ENCODE data around the gene GPRC5B.

The GPRC5B gene

GRCh38 chr16:19890901-19891300 lies 6.3 kb upstream of the GPRC5B start:
- H3K9ac ChIP-seq (ENCODE audit: low read length) = no peak overlapping the region
- H3K4me1 ChIP-seq (ENCODE audit: control insufficient read depth, insufficient read depth, low read length) = peaks cover 8% of the 10 kb centered on the region
- no peaks in the 10 kb centered on the region for H3K9me3 ChIP-seq (ENCODE audit: control insufficient read depth, low read length)
- no peaks in the 10 kb centered on the region for H3K36me3 ChIP-seq (ENCODE audit: control insufficient read depth, insufficient read depth, low read length)
- H3K27me3 ChIP-seq (ENCODE audit: control insufficient read depth, insufficient read depth, low read length) = peaks cover 4% of the 10 kb centered on the region
- H3K4me3 ChIP-seq (ENCODE audit: low read length) = no peak overlapping the region

- Histone ChIP-seq H3K4me3 (ENCODE audit: low read length) (no peak overlapping the region), H3K9ac (ENCODE audit: low read length) (no peak overlapping the region), H3K27me3 (ENCODE audit: control insufficient read depth, insufficient read depth, low read length) (peaks cover 12% of the 10 kb centered on the region), H3K36me3 (ENCODE audit: control insufficient read depth, insufficient read depth, low read length) (no peaks in the 10 kb centered on the region), H3K9me3 (ENCODE audit: control insufficient read depth, low read length) (no peaks in the 10 kb centered on the region), H3K4me1 (ENCODE audit: control insufficient read depth, insufficient read depth, low read length) (peaks cover 17% of the 10 kb centered on the region)
Observed at GRCh38 chr16:19888834-19889233, 4.2 kb upstream of the GPRC5B start.

GRCh38 chr16:19886073-19886941 lies 1.7 kb upstream of the GPRC5B start:
- peaks cover 17% of the 10 kb centered on the region for H3K4me1 ChIP-seq (ENCODE audit: control insufficient read depth, insufficient read depth, low read length)
- no peaks in the 10 kb centered on the region for H3K9me3 ChIP-seq (ENCODE audit: control insufficient read depth, low read length)
- H3K36me3 ChIP-seq (ENCODE audit: control insufficient read depth, insufficient read depth, low read length) = no peaks in the 10 kb centered on the region
- H3K4me3 ChIP-seq (ENCODE audit: low read length) = no peak overlapping the region
- no peak overlapping the region for H3K9ac ChIP-seq (ENCODE audit: low read length)
- H3K27me3 ChIP-seq (ENCODE audit: control insufficient read depth, insufficient read depth, low read length) = peaks cover 13% of the 10 kb centered on the region

GRCh38 chr16:19885451-19886072 lies 914 bp upstream of the GPRC5B start:
- H3K4me1 ChIP-seq (ENCODE audit: control insufficient read depth, insufficient read depth, low read length) = peaks cover 17% of the 10 kb centered on the region
- H3K4me3 ChIP-seq (ENCODE audit: low read length) = peak overlapping the region; percentile 69
- peak overlapping the region; percentile 56 for H3K9ac ChIP-seq (ENCODE audit: low read length)
- H3K9me3 ChIP-seq (ENCODE audit: control insufficient read depth, low read length) = no peaks in the 10 kb centered on the region
- H3K36me3 ChIP-seq (ENCODE audit: control insufficient read depth, insufficient read depth, low read length) = no peaks in the 10 kb centered on the region
- peaks cover 13% of the 10 kb centered on the region for H3K27me3 ChIP-seq (ENCODE audit: control insufficient read depth, insufficient read depth, low read length)

GRCh38 chr16:19883966-19884485 lies 622 bp downstream of the GPRC5B start:
- Histone ChIP-seq H3K4me1 (ENCODE audit: control insufficient read depth, insufficient read depth, low read length) (peaks cover 24% of the 10 kb centered on the region), H3K9me3 (ENCODE audit: control insufficient read depth, low read length) (no peaks in the 10 kb centered on the region), H3K36me3 (ENCODE audit: control insufficient read depth, insufficient read depth, low read length) (no peaks in the 10 kb centered on the region), H3K27me3 (ENCODE audit: control insufficient read depth, insufficient read depth, low read length) (peaks cover 13% of the 10 kb centered on the region), H3K9ac (ENCODE audit: low read length) (peak overlapping the region; percentile 89), H3K4me3 (ENCODE audit: low read length) (peak overlapping the region; percentile 87)

GRCh38 chr16:19883296-19883965 lies 1.2 kb downstream of the GPRC5B start:
- peaks cover 13% of the 10 kb centered on the region for H3K27me3 ChIP-seq (ENCODE audit: control insufficient read depth, insufficient read depth, low read length)
- H3K4me1 ChIP-seq (ENCODE audit: control insufficient read depth, insufficient read depth, low read length) = peaks cover 28% of the 10 kb centered on the region
- no peaks in the 10 kb centered on the region for H3K9me3 ChIP-seq (ENCODE audit: control insufficient read depth, low read length)
- H3K9ac ChIP-seq (ENCODE audit: low read length) = peak overlapping the region; percentile 89
- H3K36me3 ChIP-seq (ENCODE audit: control insufficient read depth, insufficient read depth, low read length) = peaks cover 3% of the 10 kb centered on the region
- peak overlapping the region; percentile 87 for H3K4me3 ChIP-seq (ENCODE audit: low read length)

GRCh38 chr16:19882646-19883045 lies 2.0 kb downstream of the GPRC5B start:
- Histone ChIP-seq H3K9me3 (ENCODE audit: control insufficient read depth, low read length) (no peaks in the 10 kb centered on the region), H3K36me3 (ENCODE audit: control insufficient read depth, insufficient read depth, low read length) (peaks cover 3% of the 10 kb centered on the region), H3K9ac (ENCODE audit: low read length) (peak overlapping the region; percentile 89), H3K4me1 (ENCODE audit: control insufficient read depth, insufficient read depth, low read length) (peaks cover 28% of the 10 kb centered on the region), H3K4me3 (ENCODE audit: low read length) (peak overlapping the region; percentile 87), H3K27me3 (ENCODE audit: control insufficient read depth, insufficient read depth, low read length) (peaks cover 13% of the 10 kb centered on the region)

GRCh38 chr16:19882186-19882585 lies 2.5 kb downstream of the GPRC5B start:
- Histone ChIP-seq H3K4me1 (ENCODE audit: control insufficient read depth, insufficient read depth, low read length) (peaks cover 28% of the 10 kb centered on the region), H3K27me3 (ENCODE audit: control insufficient read depth, insufficient read depth, low read length) (peaks cover 13% of the 10 kb centered on the region), H3K36me3 (ENCODE audit: control insufficient read depth, insufficient read depth, low read length) (peaks cover 3% of the 10 kb centered on the region), H3K9me3 (ENCODE audit: control insufficient read depth, low read length) (no peaks in the 10 kb centered on the region), H3K4me3 (ENCODE audit: low read length) (no peak overlapping the region), H3K9ac (ENCODE audit: low read length) (peak overlapping the region; percentile 89)

GRCh38 chr16:19881783-19882182 lies 2.9 kb downstream of the GPRC5B start:
- Histone ChIP-seq H3K9ac (ENCODE audit: low read length) (no peak overlapping the region), H3K4me1 (ENCODE audit: control insufficient read depth, insufficient read depth, low read length) (peaks cover 28% of the 10 kb centered on the region), H3K36me3 (ENCODE audit: control insufficient read depth, insufficient read depth, low read length) (peaks cover 3% of the 10 kb centered on the region), H3K27me3 (ENCODE audit: control insufficient read depth, insufficient read depth, low read length) (peaks cover 13% of the 10 kb centered on the region), H3K9me3 (ENCODE audit: control insufficient read depth, low read length) (no peaks in the 10 kb centered on the region), H3K4me3 (ENCODE audit: low read length) (no peak overlapping the region)

GRCh38 chr16:19881028-19881427 lies 3.6 kb downstream of the GPRC5B start:
- H3K4me3 ChIP-seq (ENCODE audit: low read length) = no peak overlapping the region
- peaks cover 3% of the 10 kb centered on the region for H3K36me3 ChIP-seq (ENCODE audit: control insufficient read depth, insufficient read depth, low read length)
- peaks cover 13% of the 10 kb centered on the region for H3K27me3 ChIP-seq (ENCODE audit: control insufficient read depth, insufficient read depth, low read length)
- no peaks in the 10 kb centered on the region for H3K9me3 ChIP-seq (ENCODE audit: control insufficient read depth, low read length)
- peaks cover 24% of the 10 kb centered on the region for H3K4me1 ChIP-seq (ENCODE audit: control insufficient read depth, insufficient read depth, low read length)
- no peak overlapping the region for H3K9ac ChIP-seq (ENCODE audit: low read length)

GRCh38 chr16:19879241-19879792 lies 5.3 kb downstream of the GPRC5B start:
- no peaks in the 10 kb centered on the region for H3K9me3 ChIP-seq (ENCODE audit: control insufficient read depth, low read length)
- peaks cover 18% of the 10 kb centered on the region for H3K4me1 ChIP-seq (ENCODE audit: control insufficient read depth, insufficient read depth, low read length)
- no peak overlapping the region for H3K9ac ChIP-seq (ENCODE audit: low read length)
- H3K27me3 ChIP-seq (ENCODE audit: control insufficient read depth, insufficient read depth, low read length) = peaks cover 5% of the 10 kb centered on the region
- no peak overlapping the region for H3K4me3 ChIP-seq (ENCODE audit: low read length)
- H3K36me3 ChIP-seq (ENCODE audit: control insufficient read depth, insufficient read depth, low read length) = peaks cover 3% of the 10 kb centered on the region

Measured in mucosa of stomach (tissue), 1 donor.